ENCODE results near the gene DCP1A. TPM values are rescaled to one million over a fixed set of nuclear protein-coding genes. Genes with fewer than 3 reads are reported as not detected.
"Not testable (repeated sequence)": the region's sequence is repeated elsewhere in the genome, so short reads cannot be mapped to it uniquely, and the experiment has no call there.

Gene DCP1A
- polyA plus RNA-seq (2013, experiment 1 of 2; ENCODE audit: insufficient read length) = 9.9 TPM
- polyA plus RNA-seq (2013, experiment 2 of 2; ENCODE audit: insufficient read length) = 10.2 TPM

DNA sequence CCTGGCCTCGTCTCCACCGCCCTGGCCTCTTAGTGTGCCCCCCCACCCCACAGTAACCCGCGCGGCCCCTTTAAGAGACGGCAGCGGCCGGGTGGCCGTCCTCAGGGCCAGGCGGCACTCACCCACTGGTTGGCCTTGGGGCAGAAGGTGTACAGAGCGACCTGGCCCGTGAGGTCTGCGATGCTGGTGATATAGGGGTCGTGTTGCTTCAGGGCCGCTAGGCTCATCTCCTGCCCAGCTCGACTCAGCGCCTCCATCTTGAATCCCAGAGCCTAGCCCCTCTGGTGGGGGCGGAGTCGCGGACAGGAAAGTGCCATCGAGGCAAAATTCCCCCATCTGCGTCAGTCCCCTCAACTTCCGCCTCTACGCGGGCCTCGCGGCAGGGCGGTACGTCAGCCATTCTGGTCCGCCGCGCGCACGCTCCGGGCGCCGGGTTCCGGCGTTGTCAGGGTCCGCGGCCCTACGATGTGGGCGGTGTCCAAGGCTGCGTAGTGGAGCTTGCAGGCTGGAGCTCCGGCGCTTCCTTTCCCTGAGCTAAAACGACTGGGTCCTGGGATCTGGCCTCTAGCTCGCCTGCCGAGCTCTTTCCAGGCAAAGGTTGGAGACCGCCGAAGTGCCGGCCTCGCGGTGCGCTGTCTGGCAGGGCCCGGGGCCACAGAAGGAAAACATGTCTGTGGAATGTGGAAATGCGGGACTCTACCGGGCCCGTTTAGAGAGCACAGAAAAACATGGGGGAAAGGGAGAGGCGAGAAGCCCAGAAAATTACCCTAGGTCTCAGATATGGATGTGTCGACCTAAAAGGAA, at the start of gene DCP1A:
TSS of gene DCP1A (minus strand) at position 283 of the 804 bp plus-strand sequence. CDS start at position 257, 26 bp downstream.
- DNase-seq = peak; percentile 96

DNA sequence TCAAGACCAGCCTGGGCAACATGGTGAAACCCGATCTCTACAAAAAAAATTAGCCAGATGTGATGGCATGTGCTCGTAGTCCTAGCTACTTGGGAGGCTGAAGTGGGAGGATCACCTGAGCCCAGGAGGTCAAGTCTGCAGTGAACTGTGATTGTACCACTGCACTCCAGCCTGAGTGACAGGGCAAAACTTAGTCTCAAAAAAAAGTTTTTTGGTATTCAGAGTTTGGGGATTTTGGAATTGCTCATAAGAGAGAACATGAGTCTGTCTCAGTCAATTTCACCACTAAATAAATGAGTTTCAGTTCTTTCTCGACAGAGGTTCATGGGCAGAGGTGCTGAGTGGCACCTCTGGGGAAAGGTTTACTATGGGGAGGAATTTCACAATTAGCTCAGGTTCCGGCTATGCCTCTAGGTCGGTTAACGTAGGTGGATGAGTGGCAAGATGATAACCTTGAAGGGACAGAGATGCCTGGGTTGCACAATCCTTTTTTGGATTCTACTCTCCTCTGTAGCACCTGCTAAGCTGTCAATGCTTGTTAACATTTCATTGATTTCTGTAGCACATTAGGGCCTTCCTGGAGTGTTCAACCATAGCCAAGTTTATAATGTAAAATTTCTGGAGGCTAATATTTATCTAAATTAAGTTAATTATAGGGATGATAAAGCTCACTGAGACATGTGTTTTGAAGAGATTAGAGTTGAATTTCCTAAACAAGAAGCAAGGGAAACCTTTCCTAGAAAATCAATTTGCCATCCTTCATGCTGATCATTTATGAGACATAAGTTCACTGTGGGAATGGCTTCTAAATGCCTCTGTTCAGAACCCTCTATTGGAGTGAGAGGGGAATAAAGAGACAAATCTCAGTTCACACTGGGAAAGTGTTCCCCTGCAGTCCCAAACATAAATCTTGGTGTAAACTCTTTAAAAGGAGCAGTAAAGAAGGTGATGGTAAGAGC, 37.4 kb upstream of the DCP1A start:
- no peak for DNase-seq

DNA sequence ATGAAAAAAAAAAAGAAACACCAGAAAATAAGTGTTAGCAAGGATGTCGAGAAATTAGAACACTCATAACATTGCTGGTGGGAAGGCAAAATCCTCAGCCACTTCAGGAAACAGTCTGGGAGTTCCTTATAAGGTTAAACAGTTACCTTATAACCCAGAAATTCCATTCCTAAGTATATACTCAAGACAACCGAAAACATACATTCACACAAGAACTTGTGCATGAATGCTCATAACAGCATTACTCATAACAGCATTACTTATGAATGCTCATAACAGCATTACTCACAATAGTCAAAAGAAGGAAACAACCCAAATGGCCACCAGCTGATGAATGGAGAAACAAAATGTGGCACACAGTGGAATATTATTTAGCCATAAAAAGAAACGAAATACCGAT, 34.8 kb upstream of the DCP1A start:
- peak; percentile 86 for DNase-seq

DNA sequence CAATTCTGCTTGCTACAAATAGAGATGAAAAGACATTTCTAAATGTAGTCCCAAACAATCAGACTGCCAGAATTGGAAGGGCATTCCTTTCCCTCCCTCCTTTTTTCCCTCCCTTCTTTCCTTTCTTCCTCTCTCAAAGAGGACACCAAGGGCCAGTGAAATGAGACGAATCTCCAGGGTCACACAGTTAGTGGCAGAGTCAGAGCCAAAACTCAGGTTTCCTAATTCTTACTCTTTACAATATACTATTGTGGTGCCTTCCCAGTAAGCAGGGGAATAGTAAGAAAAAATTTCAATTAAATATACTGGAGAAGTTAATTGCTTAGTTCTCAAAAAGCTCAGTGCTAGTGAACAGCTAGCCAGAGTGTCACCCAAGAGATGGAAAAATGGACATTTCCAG, 33.0 kb upstream of the DCP1A start:
- no peak for DNase-seq

DNA sequence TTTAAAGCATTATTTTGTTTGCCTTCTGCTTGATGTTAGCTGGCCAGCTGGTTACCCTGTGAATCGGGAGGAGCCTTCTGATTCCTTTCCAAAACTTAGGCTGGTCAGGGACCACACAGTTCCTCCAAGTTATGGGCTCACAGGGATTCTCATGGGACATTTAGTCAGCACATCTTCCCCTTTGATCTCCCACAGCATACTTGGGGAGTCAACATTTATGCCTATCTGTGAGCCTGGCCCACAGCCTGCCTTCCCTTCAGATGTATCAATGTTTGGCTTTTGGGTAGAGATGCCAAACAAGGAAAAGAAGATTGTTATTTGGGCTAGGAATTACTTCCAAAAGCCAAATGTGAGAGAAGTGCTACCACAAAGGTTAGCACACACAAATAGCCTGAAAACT, 32.6 kb upstream of the DCP1A start:
- DNase-seq = peak; percentile 12

DNA sequence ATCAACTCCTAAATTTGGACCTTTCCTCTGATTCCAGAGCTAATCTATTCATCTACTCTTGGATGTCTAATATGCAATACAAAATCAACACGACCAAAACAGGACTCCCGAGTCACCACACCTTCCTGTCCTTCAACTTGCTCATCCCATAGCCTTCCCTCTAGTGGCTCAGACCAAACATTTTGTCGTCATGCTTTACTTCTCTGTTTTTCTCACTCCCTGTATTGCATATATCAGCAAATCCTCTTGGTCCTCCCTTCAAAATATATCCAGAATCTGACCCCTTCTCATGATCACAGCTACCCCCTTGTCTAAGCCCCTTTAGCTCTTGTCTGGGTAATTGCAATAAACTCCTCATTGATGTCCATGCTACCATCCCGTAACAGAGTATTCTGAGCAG, 30.5 kb upstream of the DCP1A start:
- no peak for DNase-seq

DNA sequence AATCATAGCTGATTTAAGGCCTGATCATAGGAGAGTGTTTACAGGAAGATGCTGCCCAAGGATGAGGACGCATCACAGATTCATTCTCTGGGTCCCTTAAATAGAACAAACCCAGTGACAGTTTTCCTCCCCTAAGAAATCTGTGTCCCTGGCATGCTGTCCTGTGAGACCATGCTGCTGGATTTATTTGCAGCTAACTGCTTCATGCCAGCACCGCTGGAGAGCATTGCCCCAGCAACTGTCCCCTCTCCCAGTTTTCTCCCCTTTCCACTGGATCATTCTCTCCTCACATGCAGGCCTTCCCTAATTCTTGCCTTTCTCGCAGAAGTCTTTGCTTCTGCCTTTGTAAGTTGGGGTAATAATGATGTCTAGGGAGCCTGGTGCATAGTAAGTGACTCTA, 29.3 kb upstream of the DCP1A start:
- no peak for DNase-seq

DNA sequence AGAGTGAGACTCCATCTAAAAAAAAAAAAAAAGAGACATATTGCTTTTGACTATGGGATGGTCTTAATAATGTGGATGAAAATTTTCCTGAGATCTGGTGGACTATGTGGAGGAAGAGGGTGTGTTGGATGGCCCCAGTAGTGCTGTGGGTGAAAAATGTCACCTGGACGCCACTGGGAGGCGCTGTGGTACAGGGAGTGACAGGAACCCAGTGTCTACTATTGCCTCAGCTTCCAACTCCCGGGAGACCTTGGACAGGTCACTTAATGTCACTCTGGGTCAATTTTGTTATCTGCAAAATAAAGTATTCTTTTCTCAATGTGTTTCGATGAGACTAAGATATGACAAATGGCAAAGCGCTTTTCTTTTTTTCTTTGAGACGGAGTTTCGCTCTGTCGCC, 27.7 kb upstream of the DCP1A start:
- DNase-seq = peak; percentile 56

DNA sequence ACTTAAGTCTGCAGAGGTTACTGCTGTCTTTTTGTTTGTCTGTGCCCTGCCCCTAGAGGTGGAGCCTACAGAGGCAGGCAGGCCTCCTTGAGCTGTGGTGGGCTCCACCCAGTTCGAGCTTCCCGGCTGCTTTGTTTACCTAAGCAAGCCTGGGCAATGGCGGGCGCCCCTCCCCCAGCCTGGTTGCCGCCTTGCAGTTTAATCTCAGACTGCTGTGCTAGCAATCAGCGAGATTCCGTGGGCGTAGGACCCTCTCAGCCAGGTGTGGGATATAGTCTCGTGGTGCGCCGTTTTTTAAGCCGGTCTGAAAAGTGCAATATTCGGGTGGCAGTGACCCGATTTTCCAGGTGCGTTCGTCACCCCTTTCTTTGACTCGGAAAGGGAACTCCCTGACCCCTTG, 23.4 kb upstream of the DCP1A start:
- DNase-seq = not testable (repeated sequence)

DNA sequence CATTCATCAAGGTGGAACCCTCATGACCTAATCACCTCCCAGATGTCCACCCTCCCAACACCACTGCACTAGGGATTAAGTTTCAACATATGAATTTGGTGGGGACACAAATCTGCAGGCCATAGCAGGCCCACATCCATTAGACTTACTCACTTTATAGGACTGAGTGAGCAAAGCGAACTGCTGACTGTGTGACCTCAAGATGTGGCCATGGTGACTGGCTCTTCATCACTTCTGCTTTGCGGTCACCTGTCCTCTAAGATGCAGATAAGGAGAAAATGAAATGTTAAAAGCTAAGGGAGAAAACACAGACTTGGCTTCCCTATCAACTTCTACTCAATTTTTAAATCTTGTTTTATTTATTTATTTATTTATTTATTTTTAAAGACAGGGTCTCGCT, 14.5 kb upstream of the DCP1A start:
- DNase-seq = no peak

DNA sequence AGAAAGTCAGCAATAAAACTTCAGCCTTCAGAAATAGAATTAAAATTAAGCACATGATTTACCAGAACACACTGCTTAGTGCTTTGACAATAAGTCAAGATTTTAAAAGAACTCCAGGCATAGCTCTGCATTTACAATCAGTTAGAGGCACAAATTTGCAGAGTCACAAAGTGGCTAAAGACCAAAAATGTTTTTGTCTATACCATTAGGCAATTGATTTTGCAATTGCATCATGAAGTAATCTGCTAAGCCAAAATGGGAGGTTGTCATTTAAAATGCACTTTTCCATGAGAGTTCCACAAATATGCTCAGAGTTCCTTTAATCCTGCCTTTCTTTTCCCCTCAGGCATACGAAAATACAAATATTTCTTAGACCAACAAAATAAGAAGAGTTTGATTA, 10.1 kb upstream of the DCP1A start:
- no peak for DNase-seq

DNA sequence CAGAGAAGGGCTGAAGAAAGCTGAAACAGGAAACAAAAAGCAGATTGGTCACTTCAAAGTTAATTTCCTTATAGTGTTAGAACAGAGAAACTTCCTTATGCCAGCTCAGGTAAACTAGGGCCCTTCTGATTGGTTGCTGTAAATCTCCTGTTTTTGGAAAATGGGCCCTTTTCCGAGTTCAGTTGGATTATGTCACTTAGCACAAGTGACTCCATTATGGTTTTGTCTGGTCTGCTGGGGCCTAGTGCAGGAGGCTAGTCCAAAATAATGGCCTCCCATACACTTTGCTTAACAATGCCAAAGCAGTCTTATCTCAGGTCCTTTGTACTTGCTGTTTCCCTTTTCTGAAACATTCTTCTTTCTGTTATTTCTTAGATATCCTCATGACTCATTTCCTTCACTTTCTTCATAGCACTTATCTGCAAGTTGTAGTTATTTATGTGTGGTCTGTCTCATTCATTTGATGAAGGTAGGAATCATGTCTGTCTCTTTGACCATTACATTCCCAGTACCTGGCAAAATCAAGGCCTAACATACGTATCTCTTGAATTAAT, 7.7 kb upstream of the DCP1A start:
- peak; percentile 24 for DNase-seq

DNA sequence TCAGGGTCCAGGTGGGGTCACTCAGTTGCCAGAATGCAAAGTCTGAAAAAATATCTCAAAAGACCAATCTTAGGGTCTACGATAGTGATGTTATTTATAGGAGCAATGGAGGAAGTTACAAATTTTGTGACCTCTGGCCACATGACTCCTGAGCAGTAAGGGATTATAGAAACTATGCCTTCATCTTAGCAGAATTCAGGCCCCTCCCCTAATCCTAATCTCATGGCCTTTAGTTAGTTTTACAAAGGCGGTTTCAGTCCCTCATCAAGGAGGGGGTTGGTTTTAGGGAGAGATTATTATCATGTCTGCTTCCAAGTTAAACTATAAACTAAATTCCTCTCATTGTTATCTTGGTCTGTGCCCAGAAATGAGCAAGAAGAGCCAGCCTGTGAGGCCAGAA, 5.9 kb upstream of the DCP1A start:
- no peak for DNase-seq

DNA sequence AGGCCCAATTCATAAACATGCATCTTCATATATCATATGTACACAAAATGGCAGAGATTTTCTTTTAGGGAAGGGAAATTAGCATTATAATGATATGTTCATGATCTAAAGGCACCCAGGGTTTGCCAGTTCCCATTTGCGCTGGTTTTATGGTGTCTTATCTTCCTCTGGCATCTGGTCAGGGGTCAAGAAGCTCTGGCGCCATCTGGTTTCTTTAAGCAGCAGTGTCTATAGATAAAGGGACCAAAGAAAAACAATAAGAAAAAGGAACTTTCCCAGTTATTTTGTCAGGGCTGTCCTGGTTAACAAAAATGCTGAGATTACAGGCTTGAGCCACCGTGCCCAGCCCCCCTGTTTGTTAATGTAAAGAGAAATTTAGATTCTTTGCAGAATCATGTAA, 3.3 kb upstream of the DCP1A start:
- DNase-seq = peak; percentile 52

DNA sequence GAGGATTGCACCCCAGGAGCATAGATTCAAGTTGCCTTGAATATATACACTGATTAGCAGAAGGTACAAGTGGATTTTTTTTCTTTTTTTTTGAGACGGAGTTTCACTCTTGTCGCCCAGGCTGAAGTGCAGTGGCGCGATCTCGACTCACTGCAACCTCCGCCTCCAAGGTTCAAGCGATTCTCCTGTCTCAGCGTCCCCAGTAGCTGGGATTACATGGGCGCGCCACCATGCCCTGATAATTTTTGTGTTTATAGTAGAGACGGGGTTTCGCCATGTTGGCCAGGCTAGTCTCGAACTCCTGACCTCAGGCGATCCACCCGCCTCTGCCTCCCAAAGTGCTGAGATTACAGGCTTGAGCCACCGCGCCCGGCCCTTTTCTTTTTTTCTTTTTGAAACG, 775 bp upstream of the DCP1A start:
- DNase-seq = not testable (repeated sequence)

DNA sequence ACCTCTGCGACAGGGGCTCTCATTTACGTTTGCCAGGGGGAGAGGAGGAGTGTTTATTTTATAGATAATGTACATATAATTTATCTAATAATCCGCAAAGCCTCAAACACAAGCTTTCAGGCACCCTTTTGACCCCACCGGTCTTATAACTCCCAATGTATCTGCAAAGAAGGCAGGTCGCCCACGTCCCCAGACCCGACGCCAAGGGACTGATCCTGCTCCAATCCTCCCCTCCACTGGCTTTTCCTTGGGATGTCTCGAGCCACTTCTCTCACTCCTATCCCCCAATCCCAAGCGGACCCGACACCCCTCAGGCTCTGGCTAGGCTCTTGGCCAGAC, 452 bp downstream of the DCP1A start:
- no peak for DNase-seq

DNA sequence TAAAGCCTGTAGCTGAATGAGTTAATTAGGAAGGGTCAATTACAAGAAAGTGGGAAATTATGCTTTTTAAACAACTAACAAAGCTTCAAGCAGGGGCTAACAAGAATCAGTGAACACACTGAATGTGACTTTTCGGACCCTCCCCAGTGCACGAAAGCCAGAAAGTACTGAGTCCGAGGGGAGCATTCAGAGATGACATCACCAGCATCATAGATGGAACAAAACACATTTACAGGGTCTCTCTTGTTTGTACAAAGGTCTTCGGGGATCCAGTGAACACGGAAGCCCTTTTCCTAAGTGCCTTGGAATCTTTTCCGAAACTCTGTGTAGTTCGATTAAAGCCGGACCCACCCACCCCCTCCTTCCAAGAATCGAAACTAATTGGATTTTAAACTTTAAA, 829 bp downstream of the DCP1A start:
- peak; percentile 18 for DNase-seq

DNA sequence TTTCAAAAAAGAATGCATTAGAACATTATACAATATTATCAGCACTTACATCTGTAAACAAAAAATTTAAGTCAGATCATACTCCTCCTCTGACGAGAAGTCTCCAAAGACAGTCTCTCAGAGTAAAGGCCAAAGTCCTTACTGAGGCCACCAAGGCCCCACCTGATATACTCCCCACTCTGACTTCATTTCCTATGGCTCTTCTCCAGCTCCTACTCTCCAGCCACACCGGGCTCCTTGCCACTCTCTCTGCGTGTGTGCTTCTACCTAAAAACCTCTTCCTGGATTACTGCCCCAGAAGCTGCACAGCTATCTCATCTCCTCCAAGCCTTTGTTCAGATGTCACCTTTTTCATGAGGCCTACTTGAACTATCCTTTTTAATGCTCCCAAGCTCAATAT, 5.0 kb downstream of the DCP1A start:
- no peak for DNase-seq

DNA sequence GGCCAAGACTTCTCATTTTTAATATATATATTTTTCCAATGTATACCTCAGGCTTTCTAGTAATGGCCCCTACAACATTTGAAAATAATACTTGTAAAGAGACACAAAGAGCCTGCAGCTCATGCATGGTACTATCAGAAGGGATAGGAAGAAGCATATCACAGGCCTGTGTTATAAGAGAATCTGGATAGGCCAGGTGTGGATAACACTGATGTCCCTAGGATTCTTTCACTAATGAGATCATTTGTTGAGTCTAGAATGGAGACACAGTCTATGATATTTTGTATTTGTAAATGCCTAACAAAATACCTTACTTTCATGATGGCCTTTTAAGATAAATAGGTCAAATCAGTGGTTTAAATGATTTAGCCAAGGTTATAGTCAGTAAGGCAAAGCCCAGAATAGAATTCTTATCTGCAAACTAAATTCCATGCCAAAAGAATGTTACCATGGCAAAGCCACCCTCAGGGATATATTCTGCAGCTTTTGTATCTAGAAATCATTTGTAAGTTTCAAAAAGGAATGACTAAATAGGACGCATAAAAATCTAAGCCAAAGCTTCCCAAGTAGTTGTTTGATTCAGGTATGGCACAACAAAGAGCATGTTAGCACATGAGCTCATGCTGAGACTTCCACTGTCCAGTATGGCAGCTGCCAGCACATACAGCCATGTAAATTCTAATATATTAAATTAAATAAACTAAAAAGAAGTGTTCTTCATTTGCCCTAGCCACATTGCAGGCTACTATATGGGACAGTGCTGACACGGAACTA, 10.0 kb downstream of the DCP1A start:
- no peak for DNase-seq

DNA sequence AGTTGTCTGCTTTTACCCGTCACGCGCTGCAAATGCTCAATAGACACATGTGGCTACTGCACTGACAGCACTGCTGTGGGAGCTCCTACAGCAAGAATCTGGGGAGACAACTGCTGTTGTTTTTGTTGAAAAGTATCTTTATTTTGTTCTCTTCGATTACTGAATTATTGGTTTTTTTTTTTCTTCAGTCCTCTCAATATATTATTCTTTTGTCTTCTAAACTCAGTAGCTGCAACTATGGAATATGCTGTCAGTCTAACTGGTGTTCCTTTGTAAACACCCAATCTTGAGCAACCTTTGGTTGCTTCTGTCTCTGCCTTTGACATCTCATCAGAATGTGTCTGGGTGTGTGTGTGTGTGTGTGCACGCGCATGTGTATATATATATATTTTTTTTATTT, 12.6 kb downstream of the DCP1A start:
- DNase-seq = no peak

DNA sequence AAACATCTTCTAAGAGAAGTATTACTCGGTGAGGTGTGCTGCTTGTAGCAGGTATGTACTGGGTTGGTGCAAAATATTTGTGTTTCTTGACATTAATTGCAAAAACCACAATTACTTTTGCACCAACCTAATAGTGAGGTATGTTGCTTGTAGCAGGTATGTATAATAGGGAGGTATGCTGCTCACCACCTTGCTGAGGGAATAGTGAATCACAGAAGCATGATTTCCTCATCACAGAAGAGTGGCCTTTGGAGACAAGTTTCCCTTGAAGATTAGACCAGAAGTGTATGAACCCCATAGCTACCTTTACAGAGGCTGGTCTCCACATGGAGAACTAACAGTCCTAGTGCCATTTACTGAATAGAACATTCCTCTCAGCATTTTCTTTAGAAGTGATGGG, 15.5 kb downstream of the DCP1A start:
- no peak for DNase-seq

DNA sequence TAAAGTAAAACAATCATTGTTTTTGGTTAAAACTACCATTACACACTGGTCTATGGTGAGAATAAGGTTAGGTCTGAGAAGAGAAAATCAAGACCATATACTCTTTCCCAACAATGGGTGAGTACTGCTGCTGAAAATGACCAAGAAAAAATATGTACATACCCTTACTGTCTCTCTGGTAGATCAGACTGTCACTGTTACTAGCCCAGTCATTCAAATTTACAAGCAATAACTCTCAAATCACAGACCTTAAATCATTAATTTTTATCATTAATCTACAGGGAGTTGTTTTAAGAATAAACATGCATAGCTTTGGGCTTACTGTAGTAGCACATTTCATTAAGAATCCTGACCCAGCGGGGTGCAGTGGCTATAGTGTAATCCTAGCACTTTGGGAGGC, 17.4 kb downstream of the DCP1A start:
- no peak for DNase-seq

DNA sequence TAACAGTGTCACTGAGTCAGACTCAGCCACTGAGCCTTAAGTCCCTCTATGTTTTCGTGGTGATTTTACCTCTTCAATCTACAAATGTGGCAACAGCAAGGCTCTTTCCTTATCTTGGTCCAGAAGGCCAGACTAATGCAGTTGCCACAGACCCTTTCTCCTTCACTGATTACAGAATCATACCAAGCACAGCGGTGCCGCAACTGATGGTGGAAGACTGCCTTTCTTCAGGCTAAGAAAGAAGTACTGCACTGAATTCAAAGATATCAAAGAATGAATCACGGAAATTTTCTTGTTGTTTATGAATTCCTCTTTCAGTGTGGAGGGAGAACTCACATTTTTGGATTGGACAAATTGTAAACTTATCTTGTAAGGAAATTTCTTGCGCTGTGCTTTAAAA, 18.6 kb downstream of the DCP1A start:
- DNase-seq = no peak

Measured in fibroblast of skin of back (primary cell).